HG02884 (cell line): ENCODE results near the gene SRRT.

ENCODE experiments used
- ATAC-seq: cut with Tn5 transposase; IDR thresholded peaks from one replicate; pipeline ENCODE4 v1.9.1; 2021; ENCODE audit warnings: mild to moderate bottlenecking, moderate library complexity; ENCODE audit not compliant: unreplicated experiment

Gene SRRT

DNA sequence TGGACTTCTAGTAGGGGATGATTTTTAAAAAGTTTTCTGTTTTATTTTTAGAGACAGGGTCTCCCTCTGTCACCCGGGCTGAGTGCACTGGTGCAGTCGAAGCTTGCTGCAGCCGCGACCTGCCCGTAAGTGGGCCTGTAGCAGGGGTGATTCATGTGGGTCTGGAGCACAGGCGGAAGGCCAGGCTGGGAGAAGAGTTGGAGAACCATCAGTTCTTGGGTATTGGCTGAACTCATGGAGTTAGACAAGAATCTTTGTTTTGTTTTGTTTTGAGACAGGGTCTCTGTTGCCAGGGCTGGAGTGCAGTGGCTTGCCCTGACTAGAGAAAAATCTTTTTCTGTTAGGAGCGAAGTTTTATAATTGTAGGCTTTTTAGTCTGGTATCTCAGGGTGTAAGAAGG, 5.7 kb downstream of the SRRT start:
- no peak for ATAC-seq

DNA sequence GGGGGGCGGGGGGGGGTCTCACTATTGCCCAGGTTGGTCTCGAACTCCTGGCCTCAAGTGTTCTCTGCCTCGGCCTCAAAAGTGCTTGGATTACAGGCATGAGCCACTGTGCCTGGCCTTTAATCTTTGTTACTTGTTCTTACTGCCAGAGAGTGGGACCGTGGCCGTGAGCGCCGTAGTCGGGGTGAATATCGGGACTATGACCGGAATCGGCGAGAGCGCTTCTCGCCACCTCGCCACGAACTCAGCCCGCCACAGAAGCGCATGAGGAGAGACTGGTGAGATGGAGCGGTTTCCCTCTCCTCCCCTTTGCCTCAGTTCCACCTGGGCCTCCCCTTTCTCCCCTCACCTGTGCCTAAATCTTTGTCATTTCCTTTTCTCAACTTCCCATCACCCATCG, 6.2 kb downstream of the SRRT start:
- ATAC-seq: no peak

- no peak for ATAC-seq
These were observed 7.3 kb downstream of the SRRT start for GRCh38 chr7:100882201-100882600.

DNA sequence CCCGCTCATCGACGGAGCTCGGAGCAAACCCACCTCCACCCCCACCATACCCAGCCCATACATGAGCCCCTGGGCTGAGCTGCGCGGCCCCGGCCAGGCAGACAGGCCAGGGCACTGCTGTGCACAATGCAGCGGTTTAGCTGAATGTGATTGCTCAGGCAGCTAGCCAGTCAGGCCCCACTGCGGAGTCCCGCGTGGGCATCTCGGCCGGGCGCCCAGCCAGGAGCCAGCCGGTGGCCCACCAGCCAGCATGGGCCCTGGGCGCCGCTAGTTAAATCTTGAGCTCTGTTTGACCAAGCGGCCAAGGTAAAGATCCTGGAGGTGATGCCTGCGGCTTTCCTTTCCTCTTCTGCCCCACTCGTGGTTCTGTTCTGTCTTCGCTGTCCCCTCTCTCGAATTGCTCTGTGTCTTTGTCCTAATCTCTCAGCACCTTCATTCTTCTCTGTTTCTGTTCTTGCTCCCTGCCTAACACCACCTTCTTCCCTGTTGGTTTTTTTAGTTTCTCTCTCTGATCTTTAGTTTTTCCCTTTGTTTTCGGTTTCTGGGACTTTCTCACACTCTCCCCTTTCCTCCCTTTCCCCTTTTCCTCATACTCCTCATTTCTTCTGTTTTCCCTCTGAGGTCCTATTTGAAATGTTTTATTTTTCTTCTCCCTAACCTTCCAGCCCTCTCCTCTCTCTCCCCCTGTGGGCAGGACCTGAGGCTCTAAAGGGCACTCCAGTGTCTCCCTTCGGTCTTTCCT, 8.1 kb downstream of the SRRT start:
- no peak for ATAC-seq

- ATAC-seq: no peak
These were observed 10.0 kb downstream of the SRRT start for GRCh38 chr7:100884736-100885439.

DNA sequence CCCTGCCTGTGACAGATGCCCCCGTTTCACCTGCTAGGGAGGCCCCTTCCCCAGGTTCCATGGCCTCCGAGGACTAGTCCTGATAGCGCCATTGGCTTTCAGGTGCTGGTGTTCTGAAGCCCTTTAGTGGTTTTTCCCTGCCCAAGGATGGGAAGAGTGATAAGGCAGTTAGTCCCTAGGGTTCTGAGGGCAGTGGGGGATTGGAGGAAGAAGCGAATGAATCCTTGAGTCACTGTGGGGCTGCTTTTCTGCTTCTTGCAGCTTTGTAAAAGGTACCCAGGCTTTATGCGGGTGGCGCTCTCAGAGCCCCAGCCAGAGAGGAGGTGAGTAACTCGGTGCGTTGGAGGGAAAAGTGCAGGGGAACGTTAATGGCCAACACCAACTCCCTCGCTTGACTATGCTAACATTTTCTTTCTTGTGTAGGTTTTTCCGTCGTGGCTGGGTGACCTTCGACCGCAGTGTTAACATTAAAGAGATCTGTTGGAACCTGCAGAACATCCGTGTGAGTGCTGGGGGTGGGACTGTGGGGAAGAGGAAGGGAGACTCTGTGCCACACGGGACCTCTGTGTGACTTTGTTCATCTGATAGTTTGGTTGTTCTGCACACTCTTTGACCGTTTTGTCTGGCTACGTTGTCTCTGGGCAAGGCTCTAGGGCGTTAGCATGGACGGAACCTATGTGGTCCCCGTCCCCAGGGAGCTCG, 10.7 kb downstream of the SRRT start:
- no peak for ATAC-seq

- no peak for ATAC-seq
These were observed 11.4 kb downstream of the SRRT start for GRCh38 chr7:100886142-100886935.

DNA sequence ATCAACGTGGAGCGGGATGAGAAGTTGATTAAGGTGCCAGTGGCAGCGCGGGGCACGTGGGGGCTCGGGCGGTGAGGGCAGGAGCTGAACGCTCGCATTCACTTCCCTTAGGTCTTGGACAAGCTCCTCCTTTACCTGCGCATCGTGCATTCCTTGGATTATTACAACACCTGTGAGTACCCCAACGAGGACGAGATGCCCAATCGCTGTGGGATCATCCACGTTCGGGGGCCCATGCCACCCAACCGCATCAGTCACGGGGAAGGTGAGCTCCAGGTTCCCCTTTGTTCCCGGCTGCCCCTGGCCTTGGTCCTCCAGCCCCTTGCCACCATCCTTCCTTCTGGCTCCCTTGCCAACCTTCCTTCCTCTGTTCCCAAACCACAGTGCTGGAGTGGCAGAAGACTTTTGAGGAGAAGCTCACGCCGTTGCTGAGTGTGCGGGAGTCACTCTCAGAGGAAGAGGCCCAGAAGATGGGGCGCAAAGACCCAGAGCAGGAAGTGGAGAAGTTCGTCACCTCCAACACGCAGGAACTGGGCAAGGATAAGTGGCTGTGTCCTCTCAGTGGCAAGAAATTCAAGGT, 12.1 kb downstream of the SRRT start:
- ATAC-seq: no peak

DNA sequence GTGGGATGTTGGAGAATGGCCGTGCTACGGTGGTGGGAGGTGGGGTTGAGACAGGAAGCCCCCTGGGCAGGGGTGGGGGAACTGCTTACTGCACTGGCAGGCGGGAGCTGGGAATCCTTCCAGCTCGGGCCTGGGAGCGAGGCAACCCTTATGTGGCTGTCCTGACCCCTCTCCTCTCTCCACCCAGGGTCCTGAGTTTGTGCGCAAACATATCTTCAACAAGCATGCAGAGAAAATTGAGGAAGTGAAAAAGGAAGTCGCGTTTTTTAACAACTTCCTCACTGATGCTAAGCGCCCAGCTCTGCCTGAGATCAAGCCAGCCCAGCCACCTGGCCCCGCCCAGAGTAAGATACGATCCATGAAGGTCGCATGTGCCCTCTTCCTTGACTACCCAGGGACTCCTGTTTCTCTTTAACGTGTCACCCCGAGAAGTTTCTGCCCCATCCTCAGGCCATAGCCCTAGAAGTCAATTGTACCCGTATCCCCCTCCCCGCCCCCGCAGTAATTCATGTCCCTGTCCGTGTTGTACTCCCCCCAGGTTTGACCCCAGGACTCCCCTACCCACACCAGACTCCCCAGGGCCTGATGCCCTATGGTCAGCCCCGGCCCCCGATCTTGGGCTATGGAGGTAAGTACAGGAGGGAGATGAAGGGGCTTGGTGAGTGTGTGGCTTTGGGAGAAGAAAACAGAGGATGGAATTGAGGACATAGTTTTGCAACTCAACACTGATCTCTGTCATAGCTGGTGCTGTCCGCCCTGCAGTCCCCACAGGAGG, 12.8 kb downstream of the SRRT start:
- ATAC-seq: no peak

GRCh38 chr7:100888291-100888987, 13.5 kb downstream of the SRRT start:
- no peak for ATAC-seq

- ATAC-seq: peak; percentile 18
These were observed 14.3 kb downstream of the SRRT start, which contains the start of gene UFSP1 for GRCh38 chr7:100888988-100889750. Gene UFSP1, minus strand, starts transcription at chr7:100889715. Its CDS starts 444 bp downstream, at chr7:100889271.

DNA sequence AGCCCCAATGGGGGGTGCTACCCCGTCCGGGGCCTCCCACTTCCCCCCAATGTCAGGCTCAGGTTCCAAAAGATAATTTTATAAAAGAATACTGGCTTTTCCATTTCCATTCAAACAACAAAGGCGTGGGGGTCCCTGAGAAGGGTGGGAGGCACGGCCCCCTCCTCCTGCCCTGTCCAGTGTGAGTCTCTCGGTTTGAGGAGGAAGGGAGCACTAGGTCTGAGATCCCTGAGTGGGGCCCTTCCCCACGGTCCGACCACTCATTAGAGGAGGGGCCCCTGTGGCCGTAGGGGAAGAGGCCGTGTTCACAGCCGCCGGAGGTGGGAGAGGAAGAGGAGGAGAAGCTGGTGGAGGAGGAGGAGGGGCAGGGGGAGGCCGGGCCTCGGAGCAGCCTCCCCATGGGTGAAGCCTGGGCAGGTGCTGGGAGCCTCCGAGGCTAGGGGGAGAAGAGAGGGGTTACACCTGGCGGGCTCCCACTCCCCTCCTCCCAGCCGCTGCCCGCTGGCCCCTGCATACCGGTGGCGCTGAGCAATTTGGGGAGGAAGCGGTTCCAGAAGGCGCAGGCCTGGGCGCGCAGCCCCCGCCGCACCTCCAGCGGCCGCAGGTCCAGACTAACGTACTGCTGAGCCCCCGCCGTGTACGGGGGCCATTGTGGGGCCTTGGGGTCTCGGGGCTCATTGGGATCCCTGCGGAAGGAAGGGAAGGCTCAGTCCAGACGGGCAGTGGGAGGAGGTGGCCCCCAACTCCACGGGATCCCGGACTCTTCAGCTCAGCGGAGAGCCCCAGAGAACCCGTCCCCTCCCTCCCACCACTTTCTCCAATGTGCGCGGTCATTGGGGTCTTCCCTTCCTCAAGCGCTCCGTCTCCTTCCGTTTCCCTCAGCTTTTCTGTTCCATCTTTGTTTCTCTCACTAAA, 16.0 kb downstream of the SRRT start:
- no peak for ATAC-seq

GRCh38 chr7:100891568-100892247, 16.8 kb downstream of the SRRT start:
- no peak for ATAC-seq

- ATAC-seq: no peak
These were observed 17.7 kb downstream of the SRRT start for GRCh38 chr7:100892364-100893317.

GRCh38 chr7:100893318-100893895, 18.5 kb downstream of the SRRT start:
- no peak for ATAC-seq
